DOHH2 (cell line): ENCODE data around the gene IFNA13.

Source experiments
- EZH2phosphoT487 ChIP-seq: fragments of 200-600 bp; sonication (generic); IDR thresholded peaks from 2 replicates; pipeline ENCODE4 v1.6.1; 2017; ENCODE audit warnings: borderline replicate concordance, mild to moderate bottlenecking, antibody characterized with exemption, low read length, moderate library complexity, mixed read lengths
- TF ChIP-seq, protein P1 (sequence below): fragments of 200-600 bp; sonication (generic); IDR thresholded peaks from one replicate; pipeline ENCODE4 v1.5.1; 2014; ENCODE audit warnings: antibody characterized with exemption, mild to moderate bottlenecking, low read depth, low read length; ENCODE audit not compliant: poor library complexity, severe bottlenecking

- TF ChIP-seq, protein P1, sequence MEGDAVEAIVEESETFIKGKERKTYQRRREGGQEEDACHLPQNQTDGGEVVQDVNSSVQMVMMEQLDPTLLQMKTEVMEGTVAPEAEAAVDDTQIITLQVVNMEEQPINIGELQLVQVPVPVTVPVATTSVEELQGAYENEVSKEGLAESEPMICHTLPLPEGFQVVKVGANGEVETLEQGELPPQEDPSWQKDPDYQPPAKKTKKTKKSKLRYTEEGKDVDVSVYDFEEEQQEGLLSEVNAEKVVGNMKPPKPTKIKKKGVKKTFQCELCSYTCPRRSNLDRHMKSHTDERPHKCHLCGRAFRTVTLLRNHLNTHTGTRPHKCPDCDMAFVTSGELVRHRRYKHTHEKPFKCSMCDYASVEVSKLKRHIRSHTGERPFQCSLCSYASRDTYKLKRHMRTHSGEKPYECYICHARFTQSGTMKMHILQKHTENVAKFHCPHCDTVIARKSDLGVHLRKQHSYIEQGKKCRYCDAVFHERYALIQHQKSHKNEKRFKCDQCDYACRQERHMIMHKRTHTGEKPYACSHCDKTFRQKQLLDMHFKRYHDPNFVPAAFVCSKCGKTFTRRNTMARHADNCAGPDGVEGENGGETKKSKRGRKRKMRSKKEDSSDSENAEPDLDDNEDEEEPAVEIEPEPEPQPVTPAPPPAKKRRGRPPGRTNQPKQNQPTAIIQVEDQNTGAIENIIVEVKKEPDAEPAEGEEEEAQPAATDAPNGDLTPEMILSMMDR: no peak
- no peak for TF ChIP-seq EZH2phosphoT487
Measured at GRCh38 chr9:21413151-21413550, 45.3 kb upstream of the IFNA13 start.
